ENCODE results near the gene SSMEM1.

The SSMEM1 gene

GRCh38 chr7:130258494-130259078 lies 50.9 kb downstream of the SSMEM1 start:
- Histone ChIP-seq H3K9me3 (ENCODE audit: insufficient read depth, low read length) (no peaks in the 10 kb centered on the region), H3K27me3 (ENCODE audit: low read length) (no peaks in the 10 kb centered on the region), H2AFZ (ENCODE audit: low read depth, low read length, severe bottlenecking) (no peak overlapping the region), H3F3A (ENCODE audit: insufficient read depth) (no peaks in the 10 kb centered on the region), H3K9me2 (replicated peaks; ENCODE audit: insufficient read depth, low read length) (no peaks in the 10 kb centered on the region), H4K20me1 (ENCODE audit: low read depth, low read length) (no peaks in the 10 kb centered on the region), H3K9ac (ENCODE audit: low read length) (no peak overlapping the region), H3K27ac (ENCODE audit: low read depth, low read length) (no peak overlapping the region), H3K79me2 (ENCODE audit: insufficient read depth, low read length) (no peaks in the 10 kb centered on the region), H3K4me3 (ENCODE audit: insufficient read depth, low read length, poor library complexity, severe bottlenecking) (no peak overlapping the region), H3K4me2 (ENCODE audit: low read depth, low read length, poor library complexity, severe bottlenecking) (no peak overlapping the region), H3K36me3 (ENCODE audit: low read length) (no peaks in the 10 kb centered on the region)
- TF ChIP-seq CTCF (IDR thresholded peaks at IDR 0.05; ENCODE audit: insufficient read depth, low read length, poor library complexity, severe bottlenecking), result no peak
- no peak for TF ChIP-seq EZH2phosphoT487 (conservative IDR thresholded peaks at IDR 0.05; ENCODE audit: low read length)

- Histone ChIP-seq H3K4me2 (ENCODE audit: low read depth, low read length, poor library complexity, severe bottlenecking) (no peak overlapping the region), H3K9me3 (ENCODE audit: insufficient read depth, low read length) (no peaks in the 10 kb centered on the region), H3K79me2 (ENCODE audit: insufficient read depth, low read length) (no peaks in the 10 kb centered on the region), H3K27ac (ENCODE audit: low read depth, low read length) (no peak overlapping the region), H3K4me3 (ENCODE audit: insufficient read depth, low read length, poor library complexity, severe bottlenecking) (no peak overlapping the region), H3F3A (ENCODE audit: insufficient read depth) (no peaks in the 10 kb centered on the region), H3K9me2 (replicated peaks; ENCODE audit: insufficient read depth, low read length) (no peaks in the 10 kb centered on the region), H3K27me3 (ENCODE audit: low read length) (no peaks in the 10 kb centered on the region), H3K9ac (ENCODE audit: low read length) (no peak overlapping the region), H2AFZ (ENCODE audit: low read depth, low read length, severe bottlenecking) (no peak overlapping the region), H3K36me3 (ENCODE audit: low read length) (no peaks in the 10 kb centered on the region), H4K20me1 (ENCODE audit: low read depth, low read length) (no peaks in the 10 kb centered on the region)
- no peak for TF ChIP-seq CTCF (IDR thresholded peaks at IDR 0.05; ENCODE audit: insufficient read depth, low read length, poor library complexity, severe bottlenecking)
- no peak for TF ChIP-seq EZH2phosphoT487 (conservative IDR thresholded peaks at IDR 0.05; ENCODE audit: low read length)
Observed at GRCh38 chr7:130262448-130262847, 54.8 kb downstream of the SSMEM1 start.

DNA sequence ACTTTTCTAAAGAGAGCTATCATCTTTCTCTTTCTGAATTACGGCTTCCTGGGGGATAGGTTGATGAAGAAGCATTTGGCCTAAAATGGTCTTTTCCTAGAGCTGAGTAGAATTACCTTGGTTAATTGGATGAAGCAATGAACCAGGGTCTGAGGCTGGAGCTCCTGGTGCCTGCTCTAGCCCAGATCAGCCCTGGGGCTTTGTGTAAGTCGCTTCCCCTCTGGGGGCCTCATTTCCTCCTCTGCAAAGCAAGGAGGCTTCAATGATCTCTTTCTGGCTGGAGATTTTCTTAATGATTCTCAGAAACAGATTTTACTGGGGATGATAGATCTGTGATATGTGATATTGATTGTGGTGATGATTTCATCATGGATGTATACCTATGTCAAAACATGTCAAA lies 55.5 kb downstream of the SSMEM1 start:
- Histone ChIP-seq H3K4me3 (ENCODE audit: insufficient read depth, low read length, poor library complexity, severe bottlenecking) (no peak overlapping the region), H3K27me3 (ENCODE audit: low read length) (no peaks in the 10 kb centered on the region), H3K9ac (ENCODE audit: low read length) (no peak overlapping the region), H3K4me2 (ENCODE audit: low read depth, low read length, poor library complexity, severe bottlenecking) (no peak overlapping the region), H3K79me2 (ENCODE audit: insufficient read depth, low read length) (no peaks in the 10 kb centered on the region), H2AFZ (ENCODE audit: low read depth, low read length, severe bottlenecking) (no peak overlapping the region), H3K9me3 (ENCODE audit: insufficient read depth, low read length) (no peaks in the 10 kb centered on the region), H3K27ac (ENCODE audit: low read depth, low read length) (no peak overlapping the region), H4K20me1 (ENCODE audit: low read depth, low read length) (no peaks in the 10 kb centered on the region), H3K9me2 (replicated peaks; ENCODE audit: insufficient read depth, low read length) (no peaks in the 10 kb centered on the region), H3F3A (ENCODE audit: insufficient read depth) (no peaks in the 10 kb centered on the region), H3K36me3 (ENCODE audit: low read length) (no peaks in the 10 kb centered on the region)
- TF ChIP-seq EZH2phosphoT487 (conservative IDR thresholded peaks at IDR 0.05; ENCODE audit: low read length), result no peak
- TF ChIP-seq CTCF (IDR thresholded peaks at IDR 0.05; ENCODE audit: insufficient read depth, low read length, poor library complexity, severe bottlenecking), result no peak

Measured in SU-DHL-6 (cell line).